Measurements from ENCODE around the gene OR6C76.

DNA sequence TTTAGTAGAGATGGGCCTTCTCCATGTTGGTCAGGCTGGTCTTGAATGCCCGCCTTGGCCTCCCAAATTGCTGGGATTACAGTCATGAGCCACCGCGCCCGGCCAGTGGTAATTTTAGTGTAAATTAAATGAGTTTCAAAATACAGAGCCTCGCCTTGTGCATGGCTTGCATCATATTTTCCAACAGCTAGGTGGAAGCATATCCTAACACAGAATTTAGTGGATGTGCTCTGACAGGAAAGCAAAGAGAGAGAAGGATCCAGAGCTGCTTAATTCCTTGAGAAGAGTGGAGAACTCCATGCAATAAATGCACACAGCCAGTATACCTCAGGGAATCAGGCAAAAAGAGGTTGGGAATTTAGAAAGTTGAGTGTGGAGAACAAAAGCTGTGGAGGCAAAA lies 20.3 kb downstream of the OR6C76 start:
- TF ChIP-seq, protein P1, sequence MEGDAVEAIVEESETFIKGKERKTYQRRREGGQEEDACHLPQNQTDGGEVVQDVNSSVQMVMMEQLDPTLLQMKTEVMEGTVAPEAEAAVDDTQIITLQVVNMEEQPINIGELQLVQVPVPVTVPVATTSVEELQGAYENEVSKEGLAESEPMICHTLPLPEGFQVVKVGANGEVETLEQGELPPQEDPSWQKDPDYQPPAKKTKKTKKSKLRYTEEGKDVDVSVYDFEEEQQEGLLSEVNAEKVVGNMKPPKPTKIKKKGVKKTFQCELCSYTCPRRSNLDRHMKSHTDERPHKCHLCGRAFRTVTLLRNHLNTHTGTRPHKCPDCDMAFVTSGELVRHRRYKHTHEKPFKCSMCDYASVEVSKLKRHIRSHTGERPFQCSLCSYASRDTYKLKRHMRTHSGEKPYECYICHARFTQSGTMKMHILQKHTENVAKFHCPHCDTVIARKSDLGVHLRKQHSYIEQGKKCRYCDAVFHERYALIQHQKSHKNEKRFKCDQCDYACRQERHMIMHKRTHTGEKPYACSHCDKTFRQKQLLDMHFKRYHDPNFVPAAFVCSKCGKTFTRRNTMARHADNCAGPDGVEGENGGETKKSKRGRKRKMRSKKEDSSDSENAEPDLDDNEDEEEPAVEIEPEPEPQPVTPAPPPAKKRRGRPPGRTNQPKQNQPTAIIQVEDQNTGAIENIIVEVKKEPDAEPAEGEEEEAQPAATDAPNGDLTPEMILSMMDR (IDR thresholded peaks at IDR 0.05; ENCODE audit: low read length) = no peak
- TF ChIP-seq EZH2 (IDR thresholded peaks at IDR 0.05; ENCODE audit: borderline replicate concordance, low read length) = no peak

Measured in OCI-LY1 (cell line).